C4-2B (cell line): ENCODE data around the gene DBN1.

Experiments
- H3K27ac ChIP-seq: fragments of 450-650 bp; 2 replicates; pipeline ENCODE4 v1.5.1; 2017
- CTCF ChIP-seq: fragments of 450-650 bp; conservative IDR thresholded peaks from 2 replicates; pipeline ENCODE4 v1.5.1; 2017; ENCODE audit warnings: mild to moderate bottlenecking
- ZFX ChIP-seq: fragments of 450-650 bp; IDR thresholded peaks from 2 replicates; pipeline ENCODE4 v1.6.1; 2017

The DBN1 gene

GRCh38 chr5:177438468-177438867, 35.0 kb downstream of the DBN1 start:
- no peak for TF ChIP-seq CTCF
- no peak for TF ChIP-seq ZFX
- no peak overlapping the region for H3K27ac ChIP-seq

GRCh38 chr5:177437623-177438022, 35.8 kb downstream of the DBN1 start:
- TF ChIP-seq CTCF (no peak), ZFX (no peak)
- H3K27ac ChIP-seq = no peak overlapping the region

GRCh38 chr5:177435847-177436536, 37.4 kb downstream of the DBN1 start:
- no peak overlapping the region for H3K27ac ChIP-seq
- TF ChIP-seq ZFX = no peak
- TF ChIP-seq CTCF = no peak

GRCh38 chr5:177434942-177435738, 38.3 kb downstream of the DBN1 start:
- TF ChIP-seq ZFX (no peak), CTCF (no peak)
- no peak overlapping the region for H3K27ac ChIP-seq

- TF ChIP-seq CTCF (no peak), ZFX (no peak)
- H3K27ac ChIP-seq = no peak overlapping the region
Measured at GRCh38 chr5:177434437-177434836, 39.0 kb downstream of the DBN1 start.

- no peak for TF ChIP-seq ZFX
- TF ChIP-seq CTCF = no peak
- no peak overlapping the region for H3K27ac ChIP-seq
Measured at GRCh38 chr5:177433658-177434217, 39.7 kb downstream of the DBN1 start.
